Measurements from ENCODE around the gene POLR2J. TPM values are rescaled to one million over a fixed set of nuclear protein-coding genes. Genes with fewer than 3 reads are reported as not detected.

POLR2J gene
- total RNA-seq, 4 donors from 2014 or later, result 6.7 to 24.1 (median 19.9) TPM

- 92% methylated on average over 11 of the region's 41 CpGs; no CpG with 5 or more reads in 1 of the 2 donors for WGBS, 2 donors (ENCODE audit: low coverage in 1 of 2)
Measured at GRCh38 chr7:102446387-102447156, 32.1 kb downstream of the POLR2J start.

GRCh38 chr7:102445674-102446071 is 33.0 kb downstream of the POLR2J start:
- no peak overlapping the region for H3K4me3 ChIP-seq
- H3K27me3 ChIP-seq, result no peaks in the 10 kb centered on the region
- H3K4me1 ChIP-seq, result no peaks in the 10 kb centered on the region
- no peak overlapping the region for H3K27ac ChIP-seq
- 100% methylated on average over 1 to 2 of the region's 2 CpGs for WGBS, 2 donors (ENCODE audit: low coverage in 1 of 2)
- H3K36me3 ChIP-seq, result peaks cover 0 to 29% of the 10 kb centered on the region in 2 donors
- TF ChIP-seq CTCF (IDR thresholded peaks at IDR 0.05) (no peak), POLR2A (IDR thresholded peaks at IDR 0.05) (no peak), POLR2AphosphoS5 (IDR thresholded peaks at IDR 0.05) (no peak), EP300 (IDR thresholded peaks at IDR 0.05) (no peak)
- H3K9me3 ChIP-seq, result no peaks in the 10 kb centered on the region
- ATAC-seq, result no peak

More at GRCh38 chr7:102446387-102447156, 32.1 kb downstream of the POLR2J start:
- TF ChIP-seq CTCF (IDR thresholded peaks at IDR 0.05) (no peak), EP300 (IDR thresholded peaks at IDR 0.05) (no peak), POLR2AphosphoS5 (IDR thresholded peaks at IDR 0.05) (no peak), POLR2A (IDR thresholded peaks at IDR 0.05) (no peak)
- Histone ChIP-seq H3K4me3 (no peak overlapping the region), H3K4me1 (no peaks in the 10 kb centered on the region), H3K27me3 (no peaks in the 10 kb centered on the region), H3K9me3 (no peaks in the 10 kb centered on the region), H3K36me3 (peaks cover 0 to 29% of the 10 kb centered on the region in 2 donors), H3K27ac (no peak overlapping the region)
- ATAC-seq, result no peak

- Histone ChIP-seq H3K36me3 (peaks cover 0 to 29% of the 10 kb centered on the region in 2 donors), H3K27ac (no peak overlapping the region), H3K9me3 (no peaks in the 10 kb centered on the region), H3K4me1 (peaks cover 0 to under 1% (median 0%) of the 10 kb centered on the region in 3 donors), H3K27me3 (no peaks in the 10 kb centered on the region), H3K4me3 (no peak overlapping the region)
- no peak for TF ChIP-seq POLR2A (IDR thresholded peaks at IDR 0.05)
- no peak for TF ChIP-seq CTCF (IDR thresholded peaks at IDR 0.05)
- no peak for TF ChIP-seq EP300 (IDR thresholded peaks at IDR 0.05)
- no peak for TF ChIP-seq POLR2AphosphoS5 (IDR thresholded peaks at IDR 0.05)
- ATAC-seq, result no peak
- 88 to 91% methylated on average over 8 to 13 of the region's 17 CpGs for whole genome bisulfite sequencing, 2 donors (ENCODE audit: low coverage in 1 of 2)
Measured at GRCh38 chr7:102444961-102445673, 33.6 kb downstream of the POLR2J start.

GRCh38 chr7:102439963-102440795 is 38.5 kb downstream of the POLR2J start:
- peak; percentile 71 for ATAC-seq
- 69 to 72% methylated on average over 12 to 14 of the region's 17 CpGs for WGBS, 2 donors (ENCODE audit: low coverage in 1 of 2)

More at GRCh38 chr7:102439963-102440795, 38.5 kb downstream of the POLR2J start:
- peaks cover 0 to 5% (median 0%) of the 10 kb centered on the region in 3 donors for H3K4me1 ChIP-seq
- no peak overlapping the region for H3K4me3 ChIP-seq
- H3K27me3 ChIP-seq, result no peaks in the 10 kb centered on the region
- no peaks in the 10 kb centered on the region for H3K9me3 ChIP-seq
- peaks cover 0 to 11% of the 10 kb centered on the region in 2 donors for H3K36me3 ChIP-seq
- no peak overlapping the region for H3K27ac ChIP-seq
- TF ChIP-seq EP300 (IDR thresholded peaks at IDR 0.05), result no peak
- no peak for TF ChIP-seq POLR2AphosphoS5 (IDR thresholded peaks at IDR 0.05)
- no peak for TF ChIP-seq POLR2A (IDR thresholded peaks at IDR 0.05)
- TF ChIP-seq CTCF (IDR thresholded peaks at IDR 0.05), result no peak

Measured in gastroesophageal sphincter (tissue), 4 donors.